GM12865 (cell line): ENCODE data around the gene PIP4K2A.

Experiments used
- DNase-seq: peaks from one replicate; pipeline ENCODE4 v3.0.0; 2010; ENCODE audit warnings: low read depth
- H3K4me3 ChIP-seq: 2 replicates; pipeline ENCODE4 v1.5.1; 2011; ENCODE audit warnings: mild to moderate bottlenecking, low read depth, low read length, control low read depth
- TF ChIP-seq, protein P1 (sequence below): IDR thresholded peaks from 2 replicates; pipeline ENCODE4 v1.5.1; 2011; ENCODE audit warnings: low read length, control low read depth, low read depth, inconsistent platforms; ENCODE audit not compliant: insufficient read depth; ENCODE audit errors: missing control alignments

PIP4K2A gene

DNA sequence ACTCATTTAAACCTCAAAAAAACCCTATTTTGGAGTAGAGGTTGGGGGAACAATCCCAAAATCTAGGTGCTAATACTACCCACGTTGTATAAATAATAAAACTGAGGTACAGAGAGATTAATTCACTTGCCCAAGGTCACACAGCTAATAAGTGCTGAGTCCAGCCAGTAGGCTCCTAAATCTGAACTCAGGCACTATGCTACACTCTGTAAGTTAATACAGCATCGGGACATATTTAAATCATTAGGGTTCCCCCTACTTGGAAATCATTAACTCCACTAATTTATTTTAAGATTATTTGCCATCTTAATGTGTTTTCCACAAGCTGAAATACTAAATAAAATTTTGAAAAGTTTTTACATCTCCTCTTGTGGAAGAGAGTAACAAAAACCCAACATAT lies 24.2 kb downstream of the PIP4K2A start:
- no peak overlapping the region for H3K4me3 ChIP-seq
- DNase-seq = no peak
- TF ChIP-seq, protein P1, sequence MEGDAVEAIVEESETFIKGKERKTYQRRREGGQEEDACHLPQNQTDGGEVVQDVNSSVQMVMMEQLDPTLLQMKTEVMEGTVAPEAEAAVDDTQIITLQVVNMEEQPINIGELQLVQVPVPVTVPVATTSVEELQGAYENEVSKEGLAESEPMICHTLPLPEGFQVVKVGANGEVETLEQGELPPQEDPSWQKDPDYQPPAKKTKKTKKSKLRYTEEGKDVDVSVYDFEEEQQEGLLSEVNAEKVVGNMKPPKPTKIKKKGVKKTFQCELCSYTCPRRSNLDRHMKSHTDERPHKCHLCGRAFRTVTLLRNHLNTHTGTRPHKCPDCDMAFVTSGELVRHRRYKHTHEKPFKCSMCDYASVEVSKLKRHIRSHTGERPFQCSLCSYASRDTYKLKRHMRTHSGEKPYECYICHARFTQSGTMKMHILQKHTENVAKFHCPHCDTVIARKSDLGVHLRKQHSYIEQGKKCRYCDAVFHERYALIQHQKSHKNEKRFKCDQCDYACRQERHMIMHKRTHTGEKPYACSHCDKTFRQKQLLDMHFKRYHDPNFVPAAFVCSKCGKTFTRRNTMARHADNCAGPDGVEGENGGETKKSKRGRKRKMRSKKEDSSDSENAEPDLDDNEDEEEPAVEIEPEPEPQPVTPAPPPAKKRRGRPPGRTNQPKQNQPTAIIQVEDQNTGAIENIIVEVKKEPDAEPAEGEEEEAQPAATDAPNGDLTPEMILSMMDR = no peak

DNA sequence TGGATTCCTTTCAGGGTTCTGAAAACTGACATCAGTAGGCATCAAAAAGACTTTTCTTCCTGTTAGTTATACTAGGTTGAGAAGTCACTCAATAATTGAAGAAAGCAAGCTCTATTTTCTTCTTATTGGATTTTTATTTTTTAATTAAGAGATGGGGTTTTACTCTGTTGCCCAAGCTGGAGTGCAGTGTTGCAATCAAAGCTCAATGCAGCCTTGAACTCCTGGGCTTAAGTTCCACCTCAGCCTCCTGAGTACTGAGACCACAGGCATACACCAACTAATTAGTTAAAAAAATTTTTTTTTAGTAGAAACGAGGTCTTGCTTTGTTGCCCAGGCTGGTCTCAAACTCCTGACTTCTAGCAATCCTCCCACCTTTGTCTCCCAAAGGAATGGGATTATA lies 28.0 kb downstream of the PIP4K2A start:
- no peak overlapping the region for H3K4me3 ChIP-seq
- TF ChIP-seq, protein P1 = no peak
- no peak for DNase-seq

DNA sequence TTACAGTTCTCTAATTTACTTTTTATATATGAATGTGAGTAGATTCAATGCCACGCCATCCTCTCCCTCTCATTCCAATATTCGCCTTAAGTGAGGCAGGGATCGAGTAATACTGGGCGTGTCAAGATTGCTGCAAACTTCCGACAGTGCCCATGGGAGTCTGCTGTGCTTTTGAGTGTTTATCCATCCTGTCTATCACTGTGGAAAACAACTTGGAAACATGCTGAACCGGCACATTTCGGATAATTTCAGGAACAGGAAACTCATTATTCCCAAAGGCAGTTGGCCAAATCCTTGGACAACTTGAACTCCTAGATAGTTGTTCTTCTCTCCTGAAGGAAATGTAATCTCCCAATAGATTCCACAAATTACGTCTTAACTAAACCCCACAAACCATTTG lies 28.5 kb downstream of the PIP4K2A start:
- H3K4me3 ChIP-seq = no peak overlapping the region
- no peak for DNase-seq
- TF ChIP-seq, protein P1 = no peak

DNA sequence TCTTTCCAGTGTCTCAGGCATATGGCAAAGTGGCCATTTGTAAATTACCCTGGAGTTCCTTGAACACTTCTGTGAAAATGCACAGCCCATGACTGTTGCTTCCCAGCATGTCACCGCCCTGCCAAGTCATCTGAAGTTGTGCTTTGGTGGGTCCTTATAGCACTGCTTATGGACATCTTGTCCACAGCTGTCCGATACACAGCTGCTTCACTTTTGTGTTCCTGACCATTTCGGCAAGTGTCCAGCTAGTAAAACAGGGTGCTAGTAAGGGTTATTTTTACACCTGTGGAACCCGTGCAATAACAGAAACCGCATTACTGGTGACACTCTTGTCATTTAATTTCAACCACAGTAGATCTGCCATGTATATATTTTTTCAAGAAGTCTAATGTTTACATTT lies 29.7 kb downstream of the PIP4K2A start:
- DNase-seq = peak; percentile 61
- TF ChIP-seq, protein P1 = no peak
- H3K4me3 ChIP-seq = peak overlapping the region; percentile 24

DNA sequence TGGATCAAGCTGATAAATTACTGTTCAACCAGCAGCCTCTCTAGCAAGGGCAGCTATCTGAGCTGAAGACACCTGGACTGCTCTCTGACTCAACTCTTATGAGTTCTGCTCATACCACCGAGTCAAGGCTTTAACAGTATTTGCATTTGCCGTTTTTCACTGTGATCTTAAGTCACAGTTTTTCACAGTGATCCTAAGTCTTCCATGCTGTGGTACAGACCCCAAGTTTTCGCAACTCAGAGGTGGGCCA lies 31.3 kb downstream of the PIP4K2A start:
- H3K4me3 ChIP-seq = peak overlapping the region; percentile 24
- no peak for DNase-seq

DNA sequence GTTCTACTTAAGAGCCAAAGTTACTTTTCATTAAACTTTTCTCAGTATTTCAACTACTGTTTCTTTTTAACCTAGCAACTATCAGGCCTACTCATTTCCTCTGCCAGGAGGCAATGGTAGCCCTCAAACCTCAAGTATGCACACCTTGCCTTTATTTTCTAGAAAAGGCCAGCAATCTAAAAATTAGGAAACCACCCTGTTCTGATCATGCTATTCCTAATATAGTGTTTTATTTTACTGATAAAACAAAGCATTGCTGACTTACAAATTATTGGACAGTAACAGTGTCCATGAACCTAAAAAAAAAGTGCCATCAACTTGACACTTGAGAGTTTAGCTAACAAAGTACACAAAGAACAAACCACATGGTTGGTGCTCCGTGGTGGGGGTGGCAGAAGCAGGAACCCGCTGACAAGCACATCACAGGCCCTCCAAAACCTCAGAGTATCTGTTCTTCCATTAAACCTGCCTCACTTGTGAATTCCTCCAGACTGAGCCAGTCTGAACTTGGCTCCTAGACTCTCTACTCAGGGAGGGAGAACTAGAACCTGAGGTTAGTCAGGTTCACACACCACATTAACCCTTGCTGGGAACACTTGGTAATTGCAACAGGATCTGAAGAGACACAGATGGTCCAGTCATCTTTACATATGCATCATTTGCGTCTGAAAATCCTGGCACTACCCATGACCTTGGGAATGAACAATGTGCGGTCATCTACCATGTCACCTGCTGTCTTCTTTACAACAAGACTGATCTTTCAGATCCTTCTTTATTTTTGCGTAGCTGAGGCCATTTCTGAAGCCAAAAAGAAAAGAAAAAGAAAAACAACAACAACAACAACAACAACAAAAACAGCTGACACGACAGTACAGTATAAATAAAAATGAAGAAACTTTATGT lies 31.9 kb downstream of the PIP4K2A start:
- peak overlapping the region; percentile 24 for H3K4me3 ChIP-seq
- TF ChIP-seq, protein P1 = no peak
- DNase-seq = peak; percentile 73

More for the DNA sequence above, 31.3 kb downstream of the PIP4K2A start:
- TF ChIP-seq, protein P1 = no peak

DNA sequence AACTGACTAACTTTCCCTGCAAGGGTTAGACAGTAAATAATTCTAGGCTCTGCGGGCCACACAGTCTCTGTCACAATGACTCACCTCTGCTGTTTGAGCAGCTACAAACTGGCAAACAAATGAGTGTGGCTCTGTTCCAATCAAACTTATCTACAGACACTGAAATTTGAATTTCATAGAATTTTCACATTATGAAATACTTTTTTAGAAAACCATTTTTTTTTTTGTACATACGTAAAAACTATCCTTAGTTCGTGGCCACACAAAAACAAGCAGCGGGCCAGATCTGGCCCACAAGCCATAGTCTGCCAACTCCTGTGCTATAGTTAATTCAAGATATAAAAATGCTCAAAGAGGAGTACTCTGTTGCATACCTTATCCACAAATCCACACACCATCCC lies 32.6 kb downstream of the PIP4K2A start:
- TF ChIP-seq, protein P1 = no peak
- no peak for DNase-seq
- H3K4me3 ChIP-seq = no peak overlapping the region
